Measurements from ENCODE around the gene ALOX12B. TPM values are rescaled to one million over a fixed set of nuclear protein-coding genes. Genes with fewer than 3 reads are reported as not detected.
A peak's percentile ranks its signal among the peaks of the same experiment; 100 is the strongest.

Gene ALOX12B
- total and polyA plus RNA-seq, 2 of the 13 experiments (the other 11 are each of a cell fraction or from before 2014, with no cell fraction given) = 0.13 TPM; not detected in 1

DNA sequence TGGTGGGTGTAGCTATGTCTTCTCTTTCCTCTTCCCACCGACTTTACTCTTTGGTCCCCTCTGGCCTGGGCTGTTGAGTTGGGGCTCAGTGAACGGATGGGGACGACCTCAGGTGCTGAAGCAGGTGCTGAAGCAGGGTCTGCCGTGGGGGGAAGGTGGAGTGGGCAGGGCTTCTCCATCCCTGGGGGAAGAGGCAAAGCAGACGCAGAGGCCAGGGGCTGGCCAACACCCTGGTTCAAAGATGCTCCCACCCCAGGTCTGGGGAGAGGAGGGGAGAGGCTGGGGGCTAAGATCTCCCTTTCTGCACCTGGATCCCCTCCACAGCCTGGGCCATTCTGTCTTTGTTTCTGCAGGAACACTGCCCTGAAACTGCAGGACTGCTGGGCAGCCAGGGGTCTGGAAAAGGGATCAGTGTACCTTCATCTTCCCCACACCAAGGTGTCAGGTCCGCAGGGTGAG is 22.9 kb downstream of the ALOX12B start (continued):
- TF ChIP-seq, protein P1, sequence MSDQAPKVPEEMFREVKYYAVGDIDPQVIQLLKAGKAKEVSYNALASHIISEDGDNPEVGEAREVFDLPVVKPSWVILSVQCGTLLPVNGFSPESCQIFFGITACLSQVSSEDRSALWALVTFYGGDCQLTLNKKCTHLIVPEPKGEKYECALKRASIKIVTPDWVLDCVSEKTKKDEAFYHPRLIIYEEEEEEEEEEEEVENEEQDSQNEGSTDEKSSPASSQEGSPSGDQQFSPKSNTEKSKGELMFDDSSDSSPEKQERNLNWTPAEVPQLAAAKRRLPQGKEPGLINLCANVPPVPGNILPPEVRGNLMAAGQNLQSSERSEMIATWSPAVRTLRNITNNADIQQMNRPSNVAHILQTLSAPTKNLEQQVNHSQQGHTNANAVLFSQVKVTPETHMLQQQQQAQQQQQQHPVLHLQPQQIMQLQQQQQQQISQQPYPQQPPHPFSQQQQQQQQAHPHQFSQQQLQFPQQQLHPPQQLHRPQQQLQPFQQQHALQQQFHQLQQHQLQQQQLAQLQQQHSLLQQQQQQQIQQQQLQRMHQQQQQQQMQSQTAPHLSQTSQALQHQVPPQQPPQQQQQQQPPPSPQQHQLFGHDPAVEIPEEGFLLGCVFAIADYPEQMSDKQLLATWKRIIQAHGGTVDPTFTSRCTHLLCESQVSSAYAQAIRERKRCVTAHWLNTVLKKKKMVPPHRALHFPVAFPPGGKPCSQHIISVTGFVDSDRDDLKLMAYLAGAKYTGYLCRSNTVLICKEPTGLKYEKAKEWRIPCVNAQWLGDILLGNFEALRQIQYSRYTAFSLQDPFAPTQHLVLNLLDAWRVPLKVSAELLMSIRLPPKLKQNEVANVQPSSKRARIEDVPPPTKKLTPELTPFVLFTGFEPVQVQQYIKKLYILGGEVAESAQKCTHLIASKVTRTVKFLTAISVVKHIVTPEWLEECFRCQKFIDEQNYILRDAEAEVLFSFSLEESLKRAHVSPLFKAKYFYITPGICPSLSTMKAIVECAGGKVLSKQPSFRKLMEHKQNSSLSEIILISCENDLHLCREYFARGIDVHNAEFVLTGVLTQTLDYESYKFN (CRISPR knock-in tag; conservative IDR thresholded peaks at IDR 0.05) = no peak
- TF ChIP-seq GABPA (IDR thresholded peaks at IDR 0.05; ENCODE audit: low read depth, low read length) (no peak), GABPA (CRISPR knock-in tag; IDR thresholded peaks at IDR 0.05; ENCODE audit: low read depth) (no peak), ZSCAN12 (CRISPR knock-in tag; IDR thresholded peaks at IDR 0.05) (no peak), ZBTB7A (CRISPR knock-in tag; IDR thresholded peaks at IDR 0.05) (peak; percentile 64; the same call in 1 of the 2 replicates), GABPB1 (CRISPR knock-in tag; IDR thresholded peaks at IDR 0.05) (no peak), FLYWCH1 (CRISPR knock-in tag; IDR thresholded peaks at IDR 0.05) (no peak), SIX4 (CRISPR knock-in tag; IDR thresholded peaks at IDR 0.05) (no peak), SMAD1 (CRISPR knock-in tag; IDR thresholded peaks at IDR 0.05; ENCODE audit: borderline replicate concordance, low read depth) (no peak), BORCS8-MEF2B (CRISPR knock-in tag; IDR thresholded peaks at IDR 0.05) (no peak), ZNF614 (CRISPR knock-in tag; IDR thresholded peaks at IDR 0.05; ENCODE audit: borderline replicate concordance) (no peak), ZNF263 (CRISPR knock-in tag; IDR thresholded peaks at IDR 0.05) (0 out of 2 replicates have a peak, but pooled peaks have one; percentile 13), ZNF674 (CRISPR knock-in tag; IDR thresholded peaks at IDR 0.05; ENCODE audit: low read depth) (no peak), ZNF510 (CRISPR knock-in tag; IDR thresholded peaks at IDR 0.05; ENCODE audit: low read depth) (no peak), PITX1 (CRISPR knock-in tag; IDR thresholded peaks at IDR 0.05) (no peak), RBM22 (optimal IDR thresholded peaks at IDR 0.05; ENCODE audit: low read length) (peak; percentile 75), ASH2L (IDR thresholded peaks at IDR 0.05; ENCODE audit: insufficient read length, low read depth, low read length) (no peak), POLR2A (IDR thresholded peaks at IDR 0.05; ENCODE audit: insufficient read depth in 1 of 2, low read depth in 2 of 2, low read length in 2 of 2) (no peak), MXI1 (IDR thresholded peaks at IDR 0.05; ENCODE audit: borderline replicate concordance, low read depth, low read length) (no peak), ZNF556 (CRISPR knock-in tag; IDR thresholded peaks at IDR 0.05; ENCODE audit: borderline replicate concordance) (no peak)
- TF ChIP-seq, protein P2, sequence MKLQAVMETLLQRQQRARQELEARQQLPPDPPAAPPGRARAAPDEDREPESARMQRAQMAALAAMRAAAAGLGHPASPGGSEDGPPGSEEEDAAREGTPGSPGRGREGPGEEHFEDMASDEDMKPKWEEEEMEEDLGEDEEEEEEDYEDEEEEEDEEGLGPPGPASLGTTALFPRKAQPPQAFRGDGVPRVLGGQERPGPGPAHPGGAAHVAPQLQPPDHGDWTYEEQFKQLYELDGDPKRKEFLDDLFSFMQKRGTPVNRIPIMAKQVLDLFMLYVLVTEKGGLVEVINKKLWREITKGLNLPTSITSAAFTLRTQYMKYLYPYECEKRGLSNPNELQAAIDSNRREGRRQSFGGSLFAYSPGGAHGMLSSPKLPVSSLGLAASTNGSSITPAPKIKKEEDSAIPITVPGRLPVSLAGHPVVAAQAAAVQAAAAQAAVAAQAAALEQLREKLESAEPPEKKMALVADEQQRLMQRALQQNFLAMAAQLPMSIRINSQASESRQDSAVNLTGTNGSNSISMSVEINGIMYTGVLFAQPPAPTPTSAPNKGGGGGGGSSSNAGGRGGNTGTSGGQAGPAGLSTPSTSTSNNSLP (IDR thresholded peaks at IDR 0.05; ENCODE audit: low read depth, low read length) = no peak
- TF ChIP-seq, protein P3, sequence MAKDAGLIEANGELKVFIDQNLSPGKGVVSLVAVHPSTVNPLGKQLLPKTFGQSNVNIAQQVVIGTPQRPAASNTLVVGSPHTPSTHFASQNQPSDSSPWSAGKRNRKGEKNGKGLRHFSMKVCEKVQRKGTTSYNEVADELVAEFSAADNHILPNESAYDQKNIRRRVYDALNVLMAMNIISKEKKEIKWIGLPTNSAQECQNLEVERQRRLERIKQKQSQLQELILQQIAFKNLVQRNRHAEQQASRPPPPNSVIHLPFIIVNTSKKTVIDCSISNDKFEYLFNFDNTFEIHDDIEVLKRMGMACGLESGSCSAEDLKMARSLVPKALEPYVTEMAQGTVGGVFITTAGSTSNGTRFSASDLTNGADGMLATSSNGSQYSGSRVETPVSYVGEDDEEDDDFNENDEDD (CRISPR knock-in tag; IDR thresholded peaks at IDR 0.05; ENCODE audit: borderline replicate concordance) = no peak
- TF ChIP-seq, protein P4, sequence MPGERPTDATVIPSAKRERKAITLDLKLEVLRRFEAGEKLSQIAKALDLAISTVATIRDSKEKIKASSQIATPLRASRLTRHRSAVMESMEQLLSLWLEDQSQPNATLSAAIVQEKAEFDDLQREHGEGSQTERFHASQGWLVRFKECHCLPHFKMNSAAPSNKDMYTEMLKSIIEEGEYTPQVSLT (CRISPR knock-in tag; IDR thresholded peaks at IDR 0.05; ENCODE audit: borderline replicate concordance, low read depth) = no peak
- TF ChIP-seq, protein P5, sequence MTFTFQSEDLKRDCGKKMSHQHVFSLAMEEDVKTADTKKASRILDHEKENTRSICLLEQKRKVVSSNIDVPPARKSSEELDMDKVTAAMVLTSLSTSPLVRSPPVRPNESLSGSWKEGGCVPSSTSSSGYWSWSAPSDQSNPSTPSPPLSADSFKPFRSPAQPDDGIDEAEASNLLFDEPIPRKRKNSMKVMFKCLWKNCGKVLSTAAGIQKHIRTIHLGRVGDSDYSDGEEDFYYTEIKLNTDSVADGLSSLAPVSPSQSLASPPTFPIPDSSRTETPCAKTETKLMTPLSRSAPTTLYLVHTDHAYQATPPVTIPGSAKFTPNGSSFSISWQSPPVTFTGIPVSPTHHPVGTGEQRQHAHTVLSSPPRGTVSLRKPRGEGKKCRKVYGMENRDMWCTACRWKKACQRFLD (CRISPR knock-in tag; IDR thresholded peaks at IDR 0.05; ENCODE audit: borderline replicate concordance) = no peak

Measured in HepG2 (cell line).